HG03175 (cell line): ENCODE results near the gene NF2.
"Not testable (repeated sequence)": the region's sequence is repeated elsewhere in the genome, so short reads cannot be mapped to it uniquely, and the experiment has no call there.

Source experiments
- ATAC-seq: cut with Tn5 transposase; IDR thresholded peaks from one replicate; pipeline ENCODE4 v1.9.1; 2021; ENCODE audit warnings: mild to moderate bottlenecking, moderate library complexity; ENCODE audit not compliant: unreplicated experiment

NF2 gene

GRCh38 chr22:29594447-29594846, 9.0 kb upstream of the NF2 start:
- not testable (repeated sequence) for ATAC-seq

- ATAC-seq: no peak
Observed at GRCh38 chr22:29596408-29596807, 7.0 kb upstream of the NF2 start.

DNA sequence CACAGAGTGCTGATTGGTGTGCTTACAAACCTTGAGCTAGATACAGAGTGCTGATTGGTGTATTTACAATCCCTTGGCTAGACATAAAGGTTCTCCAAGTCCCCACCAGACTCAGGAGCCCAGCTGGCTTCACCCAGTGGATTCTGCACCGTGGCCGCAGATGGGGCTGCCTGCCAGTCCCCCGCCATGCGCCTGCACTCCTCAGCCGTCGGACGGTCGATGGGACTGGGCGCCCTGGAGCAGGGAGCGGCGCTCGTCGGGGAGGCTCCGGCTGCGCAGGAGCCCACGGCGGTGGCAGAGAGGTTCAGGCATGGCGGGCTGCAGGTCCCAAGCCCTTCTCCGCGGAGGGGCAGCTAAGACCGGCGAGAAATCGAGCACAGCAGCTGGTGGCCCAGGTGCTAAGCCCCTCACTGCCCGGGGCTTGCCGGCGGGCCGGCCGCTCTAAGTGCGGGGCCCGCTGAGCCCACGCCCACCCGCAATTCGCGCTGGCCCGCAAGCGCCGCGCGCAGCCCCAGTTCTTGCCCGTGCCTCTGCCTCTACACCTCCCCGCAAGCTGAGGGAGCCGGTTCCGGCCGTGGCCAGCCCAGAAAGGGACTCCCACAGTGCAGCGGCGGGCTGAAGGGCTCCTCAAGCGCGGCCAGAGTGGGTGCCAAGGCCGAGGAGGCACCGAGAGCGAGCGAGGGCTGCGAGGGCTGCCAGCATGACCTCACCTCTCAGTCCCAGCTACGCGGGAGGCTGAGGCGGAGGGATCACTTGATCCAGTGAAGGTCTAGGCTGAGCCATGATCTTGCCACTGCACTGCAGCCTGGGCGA, 5.4 kb upstream of the NF2 start:
- ATAC-seq: not testable (repeated sequence)

GRCh38 chr22:29598684-29599020, 4.8 kb upstream of the NF2 start:
- no peak for ATAC-seq

- no peak for ATAC-seq
Observed at GRCh38 chr22:29604076-29604360, 585 bp downstream of the NF2 start.

DNA sequence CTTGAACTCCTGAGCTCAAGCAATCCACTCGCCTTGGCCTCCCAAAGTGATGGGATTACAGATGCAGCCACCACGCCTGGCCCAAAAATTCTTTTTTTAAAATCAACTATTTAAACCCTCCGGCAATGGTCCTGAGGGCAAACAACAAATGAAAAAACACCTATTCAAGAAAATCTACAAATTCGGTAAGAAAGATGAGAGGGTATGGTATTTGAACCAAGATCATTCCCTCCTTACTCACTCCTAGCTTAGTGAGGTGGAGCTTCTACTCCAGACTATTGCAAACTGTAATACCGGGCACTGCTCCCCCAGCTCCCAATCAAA, 2.1 kb downstream of the NF2 start:
- ATAC-seq: no peak

DNA sequence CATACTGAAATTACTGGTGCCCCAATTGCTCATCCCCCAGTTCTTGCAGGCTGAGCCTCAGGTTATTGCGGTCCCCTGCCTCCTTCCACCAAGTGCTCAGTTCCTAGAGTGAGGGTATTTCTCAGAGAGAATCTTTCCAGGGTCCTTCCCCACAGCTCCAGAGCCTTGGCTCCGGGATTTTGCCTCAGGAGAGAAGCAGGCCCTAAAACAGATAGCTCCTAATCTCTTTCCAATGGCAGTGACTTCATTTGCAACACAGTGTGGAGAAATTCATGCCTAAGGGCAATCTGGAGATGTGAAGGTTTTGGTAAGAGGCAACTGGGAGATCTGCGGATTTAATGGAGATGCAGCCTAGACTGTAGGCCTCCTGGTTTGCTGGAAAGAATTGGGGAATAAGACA, 2.9 kb downstream of the NF2 start:
- no peak for ATAC-seq

- ATAC-seq: no peak
Observed at GRCh38 chr22:29607426-29607825, 4.0 kb downstream of the NF2 start.

DNA sequence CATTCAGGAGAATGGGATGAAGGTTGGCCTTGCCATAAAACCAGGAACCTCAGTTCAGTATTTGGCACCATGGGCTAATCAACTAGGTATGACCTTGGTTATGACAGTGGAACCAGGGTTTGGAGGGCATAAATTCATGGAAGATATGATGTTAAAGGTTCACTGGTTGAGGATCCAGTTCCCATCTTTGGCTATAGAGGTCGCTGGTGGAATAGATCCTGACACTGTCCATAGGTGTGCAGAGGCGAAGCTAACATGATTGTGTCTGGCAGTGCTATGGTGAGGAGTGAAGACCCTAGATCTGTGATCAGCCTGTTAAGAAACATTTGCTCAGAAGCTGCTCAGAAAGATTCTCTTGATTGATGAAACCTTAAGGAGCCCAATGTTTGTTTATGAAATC, 5.7 kb downstream of the NF2 start:
- ATAC-seq: no peak

- ATAC-seq: no peak
Observed at GRCh38 chr22:29610780-29611179, 7.3 kb downstream of the NF2 start.

- no peak for ATAC-seq
Observed at GRCh38 chr22:29615705-29616327, 12.4 kb downstream of the NF2 start.

GRCh38 chr22:29617922-29618629, 14.6 kb downstream of the NF2 start:
- ATAC-seq: no peak

- ATAC-seq: no peak
Observed at GRCh38 chr22:29621761-29622526, 18.5 kb downstream of the NF2 start.

- no peak for ATAC-seq
Observed at GRCh38 chr22:29623059-29623458, 19.6 kb downstream of the NF2 start.

- no peak for ATAC-seq
Observed at GRCh38 chr22:29623553-29624169, 20.2 kb downstream of the NF2 start.

DNA sequence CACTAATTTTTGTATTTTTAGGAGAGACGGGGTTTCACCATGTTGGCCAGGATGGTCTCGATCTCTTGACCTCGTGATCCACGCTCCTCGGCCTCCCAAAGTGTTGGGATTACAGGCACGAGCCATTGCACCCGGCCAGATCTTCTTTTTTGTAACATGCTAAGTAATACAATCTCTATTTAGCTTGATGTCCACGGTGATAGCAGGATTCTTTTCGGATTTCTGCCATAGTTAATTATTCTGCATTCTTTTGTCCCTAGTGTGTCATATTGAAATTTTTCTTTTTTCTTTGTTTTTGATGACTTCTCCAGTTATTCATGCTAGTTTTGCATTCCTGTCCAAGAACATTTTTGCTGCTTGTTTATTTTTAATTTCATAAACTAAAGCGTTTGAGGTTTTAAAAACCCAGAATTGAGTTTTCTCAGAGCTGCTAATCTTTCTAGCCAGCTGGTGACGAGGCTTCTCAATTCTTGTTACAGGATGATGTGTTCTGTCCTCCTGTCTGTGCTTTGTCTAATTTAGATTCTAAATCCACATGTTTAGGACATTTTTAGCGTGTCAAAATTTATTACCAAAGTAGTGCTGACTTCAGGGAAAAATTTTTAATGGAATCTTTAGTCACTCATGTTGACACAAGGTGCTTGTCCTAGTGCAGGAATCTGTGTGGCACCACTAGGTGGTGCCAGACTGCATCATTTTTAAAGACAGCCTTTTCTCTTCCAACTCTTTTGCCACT, 21.8 kb downstream of the NF2 start:
- ATAC-seq: no peak

- no peak for ATAC-seq
Observed at GRCh38 chr22:29626497-29627195, 23.2 kb downstream of the NF2 start.

GRCh38 chr22:29627196-29627535, 23.7 kb downstream of the NF2 start:
- no peak for ATAC-seq

GRCh38 chr22:29628996-29629902, 25.8 kb downstream of the NF2 start:
- ATAC-seq: no peak
